Neural cell (in vitro differentiated cells): Measurements from ENCODE around the gene MIF. TPM values are rescaled to one million over a fixed set of nuclear protein-coding genes. Genes with fewer than 3 reads are reported as not detected.
"Not testable (repeated sequence)": the region's sequence is repeated elsewhere in the genome, so short reads cannot be mapped to it uniquely, and the experiment has no call there.

Experiments used
- H2AFZ ChIP-seq: fragments of 200-600, 300-800 bp; sonication (generic), shearing (Covaris generic); 2 replicates; pipeline ENCODE4 v1.6.0; 2014; ENCODE audit warnings: low read depth, mild to moderate bottlenecking, antibody characterized with exemption, low read length, moderate library complexity
- H3F3A ChIP-seq: fragments of 200-600 bp; shearing (Covaris generic); 2 replicates; pipeline ENCODE4 v1.6.1; 2016; ENCODE audit warnings: mild to moderate bottlenecking, moderate library complexity, mixed read lengths, antibody characterized with exemption, low read length; ENCODE audit not compliant: insufficient read depth, poor library complexity, severe bottlenecking
- H3K27ac ChIP-seq: fragments of 200-600, 300-800 bp; sonication (generic), shearing (Covaris generic); 2 replicates; pipeline ENCODE4 v1.5.1; 2014; ENCODE audit warnings: mild to moderate bottlenecking, low read length, moderate library complexity
- H3K27me3 ChIP-seq: fragments of 300-800, 200-600 bp; sonication (generic), shearing (Covaris generic); 2 replicates; pipeline ENCODE4 v1.6.0; 2014; ENCODE audit warnings: mild to moderate bottlenecking, low read depth, low read length, moderate library complexity; ENCODE audit not compliant: insufficient read depth
- H3K36me3 ChIP-seq: fragments of 300-800, 200-600 bp; sonication (generic), shearing (Covaris generic); 2 replicates; pipeline ENCODE4 v1.5.1; 2014; ENCODE audit warnings: mild to moderate bottlenecking, antibody characterized with exemption, low read length, moderate library complexity; ENCODE audit not compliant: insufficient read depth
- H3K4me2 ChIP-seq: fragments of 300-800, 200-600 bp; sonication (generic), shearing (Covaris generic); 2 replicates; pipeline ENCODE4 v1.6.0; 2014; ENCODE audit warnings: mild to moderate bottlenecking, low read length
- H3K4me3 ChIP-seq: fragments of 300-800, 200-600 bp; sonication (generic), shearing (Covaris generic); 2 replicates; pipeline ENCODE4 v1.5.1; 2014; ENCODE audit warnings: mild to moderate bottlenecking, low read length, moderate library complexity
- H3K79me2 ChIP-seq: fragments of 200-600 bp; shearing (Covaris generic); replicated peaks from 2 replicates; pipeline ENCODE4 v1.6.0; 2014; ENCODE audit warnings: mild to moderate bottlenecking, low read length, moderate library complexity; ENCODE audit not compliant: insufficient read depth
- H3K9ac ChIP-seq: fragments of 300-800, 200-600 bp; sonication (generic), shearing (Covaris generic); 2 replicates; pipeline ENCODE4 v1.6.1; 2016; ENCODE audit warnings: mild to moderate bottlenecking, low read length, mixed read lengths
- H3K9me2 ChIP-seq: fragments of 200-600 bp; shearing (Covaris generic); 2 replicates; pipeline ENCODE4 v1.6.1; 2016; ENCODE audit warnings: mild to moderate bottlenecking, low read length, mixed read lengths; ENCODE audit not compliant: insufficient read depth
- H3K9me3 ChIP-seq: fragments of 200-600, 300-800 bp; sonication (generic), shearing (Covaris generic); 2 replicates; pipeline ENCODE4 v1.6.1; 2016; ENCODE audit warnings: mild to moderate bottlenecking, mixed run types, low read length, moderate library complexity, mixed read lengths
- H4K20me1 ChIP-seq: fragments of 200-600 bp; shearing (Covaris generic); 2 replicates; pipeline ENCODE4 v1.6.1; 2016; ENCODE audit warnings: mild to moderate bottlenecking, mixed run types; ENCODE audit not compliant: insufficient read depth
- EP300 ChIP-seq: fragments of 450-650 bp; conservative IDR thresholded peaks from 2 replicates; pipeline ENCODE4 v1.6.1; 2014; ENCODE audit warnings: antibody characterized with exemption, mild to moderate bottlenecking, moderate library complexity; ENCODE audit not compliant: poor library complexity, severe bottlenecking
- EZH2 ChIP-seq: fragments of 200-600, 300-800 bp; shearing (Covaris generic), sonication (generic); IDR thresholded peaks from 2 replicates; pipeline ENCODE4 v1.6.1; 2014; ENCODE audit warnings: antibody characterized with exemption, low read length, borderline replicate concordance, mild to moderate bottlenecking; ENCODE audit not compliant: insufficient read depth, poor library complexity, severe bottlenecking
- MXI1 ChIP-seq: fragments of 450-650 bp; conservative IDR thresholded peaks from 2 replicates; pipeline ENCODE4 v1.6.1; 2014; ENCODE audit warnings: antibody characterized with exemption, mild to moderate bottlenecking; ENCODE audit not compliant: poor library complexity, severe bottlenecking
- POLR2AphosphoS5 ChIP-seq: IDR thresholded peaks from 2 replicates; pipeline ENCODE4 v1.6.1; 2012
- RAD21 ChIP-seq: fragments of 450-650 bp; conservative IDR thresholded peaks from 2 replicates; pipeline ENCODE4 v1.6.1; 2014; ENCODE audit warnings: antibody characterized with exemption, mild to moderate bottlenecking, moderate library complexity
- SMC3 ChIP-seq: fragments of 450-650 bp; conservative IDR thresholded peaks from 2 replicates; pipeline ENCODE4 v1.6.1; 2014; ENCODE audit warnings: antibody characterized with exemption, mild to moderate bottlenecking, moderate library complexity; ENCODE audit not compliant: poor library complexity
- TAF1 ChIP-seq: IDR thresholded peaks from 2 replicates; pipeline ENCODE4 v1.6.1; 2012; ENCODE audit warnings: low read depth
- polyA plus RNA-seq: library from polyadenylated mRNA; depleted of rRNA; stranded (reverse); fragments of >200 nt; gene quantifications from 2 replicates; pipeline ENCODE4 v1.2.3, GENCODE V29; 2014
- TF ChIP-seq, protein P1 (sequence below): fragments of 450-650 bp; IDR thresholded peaks from 2 replicates; pipeline ENCODE4 v1.5.1; 2014; ENCODE audit warnings: antibody characterized with exemption, mild to moderate bottlenecking, moderate library complexity; ENCODE audit not compliant: poor library complexity, severe bottlenecking
- TF ChIP-seq, protein P2 (sequence below): IDR thresholded peaks from 2 replicates; pipeline ENCODE4 v1.6.1; 2012; ENCODE audit warnings: borderline replicate concordance

The MIF gene
- polyA plus RNA-seq, 1 donor from 2014 or later = 369 TPM

DNA sequence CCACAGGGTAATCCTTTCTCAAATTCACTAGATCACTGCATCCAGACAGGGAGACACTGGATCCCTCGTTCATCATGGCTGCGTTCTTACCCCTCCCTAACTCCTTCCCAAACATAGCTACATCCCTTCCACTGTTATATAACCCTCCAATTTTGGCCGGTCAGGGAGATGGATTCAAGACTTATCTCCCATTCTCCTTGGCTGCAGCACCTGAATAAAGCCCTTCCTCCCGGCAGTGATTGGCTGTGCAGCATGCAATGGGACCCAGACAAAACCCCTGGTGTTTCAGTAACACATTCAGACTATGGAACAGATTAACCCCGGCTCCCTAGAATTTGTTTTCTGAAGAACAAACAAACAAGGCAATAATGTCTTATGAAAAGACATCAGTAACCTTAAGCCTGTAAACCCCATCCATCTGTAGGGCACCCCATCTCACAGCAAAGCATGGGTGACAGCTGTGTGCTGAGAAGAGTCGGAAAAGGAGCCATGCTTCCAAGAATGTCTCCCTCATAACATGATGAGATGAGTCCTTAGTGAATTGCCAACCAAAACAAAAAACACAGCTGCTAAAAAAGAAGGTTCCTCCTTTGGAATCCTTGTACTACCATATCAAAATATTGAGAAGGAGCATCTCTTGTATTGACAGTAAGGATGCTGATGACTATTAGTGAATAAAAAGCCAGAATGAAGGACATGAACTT lies 5.0 kb downstream of the MIF start:
- H3K4me3 ChIP-seq = no peak overlapping the region
- TF ChIP-seq, protein P1, sequence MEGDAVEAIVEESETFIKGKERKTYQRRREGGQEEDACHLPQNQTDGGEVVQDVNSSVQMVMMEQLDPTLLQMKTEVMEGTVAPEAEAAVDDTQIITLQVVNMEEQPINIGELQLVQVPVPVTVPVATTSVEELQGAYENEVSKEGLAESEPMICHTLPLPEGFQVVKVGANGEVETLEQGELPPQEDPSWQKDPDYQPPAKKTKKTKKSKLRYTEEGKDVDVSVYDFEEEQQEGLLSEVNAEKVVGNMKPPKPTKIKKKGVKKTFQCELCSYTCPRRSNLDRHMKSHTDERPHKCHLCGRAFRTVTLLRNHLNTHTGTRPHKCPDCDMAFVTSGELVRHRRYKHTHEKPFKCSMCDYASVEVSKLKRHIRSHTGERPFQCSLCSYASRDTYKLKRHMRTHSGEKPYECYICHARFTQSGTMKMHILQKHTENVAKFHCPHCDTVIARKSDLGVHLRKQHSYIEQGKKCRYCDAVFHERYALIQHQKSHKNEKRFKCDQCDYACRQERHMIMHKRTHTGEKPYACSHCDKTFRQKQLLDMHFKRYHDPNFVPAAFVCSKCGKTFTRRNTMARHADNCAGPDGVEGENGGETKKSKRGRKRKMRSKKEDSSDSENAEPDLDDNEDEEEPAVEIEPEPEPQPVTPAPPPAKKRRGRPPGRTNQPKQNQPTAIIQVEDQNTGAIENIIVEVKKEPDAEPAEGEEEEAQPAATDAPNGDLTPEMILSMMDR = no peak
- no peak for TF ChIP-seq POLR2AphosphoS5
- TF ChIP-seq, protein P2, sequence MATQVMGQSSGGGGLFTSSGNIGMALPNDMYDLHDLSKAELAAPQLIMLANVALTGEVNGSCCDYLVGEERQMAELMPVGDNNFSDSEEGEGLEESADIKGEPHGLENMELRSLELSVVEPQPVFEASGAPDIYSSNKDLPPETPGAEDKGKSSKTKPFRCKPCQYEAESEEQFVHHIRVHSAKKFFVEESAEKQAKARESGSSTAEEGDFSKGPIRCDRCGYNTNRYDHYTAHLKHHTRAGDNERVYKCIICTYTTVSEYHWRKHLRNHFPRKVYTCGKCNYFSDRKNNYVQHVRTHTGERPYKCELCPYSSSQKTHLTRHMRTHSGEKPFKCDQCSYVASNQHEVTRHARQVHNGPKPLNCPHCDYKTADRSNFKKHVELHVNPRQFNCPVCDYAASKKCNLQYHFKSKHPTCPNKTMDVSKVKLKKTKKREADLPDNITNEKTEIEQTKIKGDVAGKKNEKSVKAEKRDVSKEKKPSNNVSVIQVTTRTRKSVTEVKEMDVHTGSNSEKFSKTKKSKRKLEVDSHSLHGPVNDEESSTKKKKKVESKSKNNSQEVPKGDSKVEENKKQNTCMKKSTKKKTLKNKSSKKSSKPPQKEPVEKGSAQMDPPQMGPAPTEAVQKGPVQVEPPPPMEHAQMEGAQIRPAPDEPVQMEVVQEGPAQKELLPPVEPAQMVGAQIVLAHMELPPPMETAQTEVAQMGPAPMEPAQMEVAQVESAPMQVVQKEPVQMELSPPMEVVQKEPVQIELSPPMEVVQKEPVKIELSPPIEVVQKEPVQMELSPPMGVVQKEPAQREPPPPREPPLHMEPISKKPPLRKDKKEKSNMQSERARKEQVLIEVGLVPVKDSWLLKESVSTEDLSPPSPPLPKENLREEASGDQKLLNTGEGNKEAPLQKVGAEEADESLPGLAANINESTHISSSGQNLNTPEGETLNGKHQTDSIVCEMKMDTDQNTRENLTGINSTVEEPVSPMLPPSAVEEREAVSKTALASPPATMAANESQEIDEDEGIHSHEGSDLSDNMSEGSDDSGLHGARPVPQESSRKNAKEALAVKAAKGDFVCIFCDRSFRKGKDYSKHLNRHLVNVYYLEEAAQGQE = no peak
- no peak for TF ChIP-seq MXI1
- no peak for TF ChIP-seq SMC3
- TF ChIP-seq EZH2 = no peak
- no peak for TF ChIP-seq TAF1
- TF ChIP-seq RAD21 = no peak
- TF ChIP-seq EP300 = no peak

DNA sequence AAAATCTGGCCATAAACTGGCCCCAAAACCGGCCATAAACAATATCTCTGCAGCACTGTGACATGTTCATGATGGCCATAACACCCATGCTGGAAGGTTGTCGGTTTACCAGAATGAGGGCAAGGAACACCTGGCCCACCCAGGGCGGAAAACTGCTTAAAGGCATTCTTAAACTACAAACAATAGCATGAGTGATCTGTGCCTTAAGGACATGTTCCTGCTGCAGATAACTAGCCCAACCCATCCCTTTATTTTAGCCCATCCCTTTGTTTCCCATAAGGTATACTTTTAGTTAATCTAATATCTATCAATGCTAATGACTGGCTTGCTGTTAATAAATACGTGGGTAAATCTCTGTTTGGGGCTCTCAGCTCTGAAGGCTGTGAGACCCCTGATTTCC lies 6.0 kb downstream of the MIF start:
- not testable (repeated sequence) for H3K9ac ChIP-seq, H3K36me3 ChIP-seq, H2AFZ ChIP-seq, H3K79me2 ChIP-seq, H3K27me3 ChIP-seq, H3K4me2 ChIP-seq, H3K27ac ChIP-seq, H3F3A ChIP-seq, H4K20me1 ChIP-seq, H3K9me3 ChIP-seq, H3K4me3 ChIP-seq, H3K9me2 ChIP-seq

More for the DNA sequence above, 5.0 kb downstream of the MIF start:
- no peaks in the 10 kb centered on the region for H3K9me3 ChIP-seq
- no peak overlapping the region for H3K4me2 ChIP-seq
- no peaks in the 10 kb centered on the region for H3K9me2 ChIP-seq
- H3K27ac ChIP-seq = no peak overlapping the region
- H4K20me1 ChIP-seq = no peaks in the 10 kb centered on the region
- H3K36me3 ChIP-seq = no peaks in the 10 kb centered on the region
- no peak overlapping the region for H3K9ac ChIP-seq
- no peak overlapping the region for H2AFZ ChIP-seq
- H3F3A ChIP-seq = no peaks in the 10 kb centered on the region
- H3K27me3 ChIP-seq = no peaks in the 10 kb centered on the region
- H3K79me2 ChIP-seq = no peaks in the 10 kb centered on the region

DNA sequence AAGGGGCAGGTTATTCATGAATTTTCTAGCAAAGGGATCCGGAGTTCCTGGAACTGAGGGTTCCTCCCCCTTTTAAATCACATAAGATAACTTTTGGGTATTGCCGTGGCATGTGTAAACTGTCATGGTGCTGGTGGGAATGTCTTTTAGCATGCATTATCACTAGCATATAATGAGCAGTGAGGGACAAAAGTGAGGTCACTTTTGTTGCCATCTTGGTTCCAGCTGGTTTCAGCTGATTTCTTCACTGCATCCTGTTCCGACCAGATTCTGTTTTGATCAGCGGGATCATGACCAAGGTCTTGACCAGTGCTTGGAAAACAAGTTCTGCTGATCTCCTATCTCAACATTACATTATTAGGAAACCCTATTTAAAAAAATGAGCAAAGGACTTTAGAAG lies 7.4 kb downstream of the MIF start:
- TF ChIP-seq RAD21 = no peak
- TF ChIP-seq POLR2AphosphoS5 = no peak
- TF ChIP-seq, protein P1 = no peak
- no peak for TF ChIP-seq SMC3
- TF ChIP-seq EZH2 = no peak
- TF ChIP-seq MXI1 = no peak
- no peak for TF ChIP-seq TAF1
- TF ChIP-seq, protein P2 = no peak
- TF ChIP-seq EP300 = no peak
- H3F3A ChIP-seq = no peaks in the 10 kb centered on the region
- H3K27me3 ChIP-seq = no peaks in the 10 kb centered on the region
- H4K20me1 ChIP-seq = no peaks in the 10 kb centered on the region
- H3K27ac ChIP-seq = no peak overlapping the region
- H3K9ac ChIP-seq = no peak overlapping the region
- H3K4me2 ChIP-seq = no peak overlapping the region
- H3K36me3 ChIP-seq = no peaks in the 10 kb centered on the region
- H2AFZ ChIP-seq = no peak overlapping the region
- H3K4me3 ChIP-seq = no peak overlapping the region
- no peaks in the 10 kb centered on the region for H3K79me2 ChIP-seq
- no peaks in the 10 kb centered on the region for H3K9me2 ChIP-seq
- no peaks in the 10 kb centered on the region for H3K9me3 ChIP-seq
